Fibroblast of mammary gland (primary cell): ENCODE results near the gene MTHFS.
A peak's percentile ranks its signal among the peaks of the same experiment; 100 is the strongest.
"Not testable (repeated sequence)": the region's sequence is repeated elsewhere in the genome, so short reads cannot be mapped to it uniquely, and the experiment has no call there.

Experiments
- DNase-seq: peaks from one replicate; pipeline ENCODE4 v3.0.0-alpha.2; 2010; ENCODE audit warnings: low read depth
- H3K4me3 ChIP-seq: 2 replicates; pipeline ENCODE4 v1.5.1; 2011; ENCODE audit warnings: low read depth, mild to moderate bottlenecking, low read length, moderate library complexity; ENCODE audit not compliant: control insufficient read depth
- TF ChIP-seq, protein P1 (sequence below): conservative IDR thresholded peaks from 2 replicates; pipeline ENCODE4 v1.5.1; 2011; ENCODE audit warnings: low read depth, low read length, inconsistent platforms; ENCODE audit not compliant: control insufficient read depth, insufficient read depth

The MTHFS gene

DNA sequence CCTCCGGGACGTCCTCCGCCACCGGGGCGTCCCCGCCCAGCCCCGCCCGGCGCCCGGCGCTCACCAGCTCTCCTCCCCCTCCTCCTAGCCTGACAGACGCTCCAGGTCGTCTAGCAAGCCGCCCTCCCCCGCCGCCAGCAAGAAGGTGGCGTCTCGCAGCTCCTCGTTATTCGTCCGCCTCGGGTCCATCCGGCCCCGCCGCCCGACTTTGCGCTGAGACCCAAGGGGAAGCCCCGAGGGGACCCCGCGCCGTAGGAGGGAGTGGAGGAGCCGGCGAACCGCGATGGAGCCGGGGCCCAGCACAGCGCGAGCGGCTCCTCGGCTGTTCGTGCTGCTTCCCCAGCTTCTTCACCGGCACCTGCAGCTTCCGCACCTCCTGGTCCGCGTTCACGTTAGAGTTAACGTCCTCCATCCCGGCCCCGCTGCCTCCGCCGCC, 26.3 kb upstream of the MTHFS start:
- H3K4me3 ChIP-seq = peak overlapping the region; percentile 84
- TF ChIP-seq, protein P1, sequence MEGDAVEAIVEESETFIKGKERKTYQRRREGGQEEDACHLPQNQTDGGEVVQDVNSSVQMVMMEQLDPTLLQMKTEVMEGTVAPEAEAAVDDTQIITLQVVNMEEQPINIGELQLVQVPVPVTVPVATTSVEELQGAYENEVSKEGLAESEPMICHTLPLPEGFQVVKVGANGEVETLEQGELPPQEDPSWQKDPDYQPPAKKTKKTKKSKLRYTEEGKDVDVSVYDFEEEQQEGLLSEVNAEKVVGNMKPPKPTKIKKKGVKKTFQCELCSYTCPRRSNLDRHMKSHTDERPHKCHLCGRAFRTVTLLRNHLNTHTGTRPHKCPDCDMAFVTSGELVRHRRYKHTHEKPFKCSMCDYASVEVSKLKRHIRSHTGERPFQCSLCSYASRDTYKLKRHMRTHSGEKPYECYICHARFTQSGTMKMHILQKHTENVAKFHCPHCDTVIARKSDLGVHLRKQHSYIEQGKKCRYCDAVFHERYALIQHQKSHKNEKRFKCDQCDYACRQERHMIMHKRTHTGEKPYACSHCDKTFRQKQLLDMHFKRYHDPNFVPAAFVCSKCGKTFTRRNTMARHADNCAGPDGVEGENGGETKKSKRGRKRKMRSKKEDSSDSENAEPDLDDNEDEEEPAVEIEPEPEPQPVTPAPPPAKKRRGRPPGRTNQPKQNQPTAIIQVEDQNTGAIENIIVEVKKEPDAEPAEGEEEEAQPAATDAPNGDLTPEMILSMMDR = no peak
- peak; percentile 30 for DNase-seq

DNA sequence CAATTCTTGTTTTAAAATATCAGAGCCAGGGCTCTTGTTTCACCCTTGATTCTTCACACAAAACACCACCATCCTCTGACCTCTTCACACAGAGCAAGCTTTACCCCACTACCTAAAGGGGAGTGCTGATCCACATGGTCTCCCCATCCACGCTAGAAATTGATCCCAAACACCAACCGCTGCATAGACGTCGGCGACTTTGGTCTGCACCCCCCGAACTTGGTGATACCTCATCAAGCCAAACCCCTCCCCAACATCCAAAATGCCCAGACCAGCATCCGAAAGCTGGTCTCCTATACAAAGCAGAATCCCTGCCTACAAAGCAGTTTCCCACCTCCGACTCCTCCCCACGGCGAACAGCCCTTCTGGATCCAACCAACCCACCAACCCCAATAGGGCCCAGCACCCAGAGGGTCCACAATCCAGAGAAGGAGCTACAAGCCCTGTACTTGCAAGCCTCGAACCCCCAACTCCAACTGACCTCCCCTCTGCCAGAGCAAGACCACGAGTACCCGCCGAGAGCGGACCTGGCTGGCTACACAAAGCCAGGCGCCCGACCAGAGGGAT, 25.8 kb upstream of the MTHFS start:
- DNase-seq = no peak
- H3K4me3 ChIP-seq = peak overlapping the region; percentile 84
- TF ChIP-seq, protein P1 = no peak

DNA sequence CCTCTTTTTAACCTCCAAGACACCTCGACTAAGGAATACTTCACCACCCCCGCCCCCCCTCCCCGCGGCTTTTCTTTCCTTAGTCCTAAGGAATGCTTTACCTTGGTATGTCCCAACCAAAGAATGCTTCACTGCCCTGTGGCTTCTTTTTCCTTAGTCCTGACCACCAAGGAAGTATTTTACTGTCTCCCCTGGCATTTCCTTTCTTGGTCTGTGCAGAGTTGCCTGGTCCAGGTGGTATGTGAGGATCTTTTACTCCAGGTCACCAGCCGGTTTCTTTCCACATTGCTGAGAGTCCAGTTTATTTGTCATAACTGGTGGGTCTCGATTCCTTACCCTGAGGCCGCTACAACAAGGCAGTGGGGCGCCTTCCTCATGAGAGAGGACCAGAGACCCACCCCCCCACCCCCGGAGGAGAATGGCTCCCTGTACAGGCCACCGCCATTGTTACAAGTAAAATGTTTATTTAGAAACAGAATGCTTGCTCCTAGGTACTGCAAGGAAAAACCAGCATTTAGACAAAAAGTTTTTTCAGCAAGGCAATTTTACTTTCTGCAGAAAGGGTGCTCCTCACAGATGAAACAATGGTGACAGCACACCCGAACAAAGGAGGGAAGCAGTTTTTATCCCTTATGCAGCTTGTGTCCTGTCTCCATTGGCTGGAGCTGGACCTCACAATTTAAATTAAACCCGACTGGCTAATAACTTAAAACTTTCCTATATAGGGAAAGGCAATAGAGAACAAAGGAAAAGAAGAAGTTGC, 23.1 kb upstream of the MTHFS start:
- H3K4me3 ChIP-seq = no peak overlapping the region
- DNase-seq = no peak
- TF ChIP-seq, protein P1 = no peak

DNA sequence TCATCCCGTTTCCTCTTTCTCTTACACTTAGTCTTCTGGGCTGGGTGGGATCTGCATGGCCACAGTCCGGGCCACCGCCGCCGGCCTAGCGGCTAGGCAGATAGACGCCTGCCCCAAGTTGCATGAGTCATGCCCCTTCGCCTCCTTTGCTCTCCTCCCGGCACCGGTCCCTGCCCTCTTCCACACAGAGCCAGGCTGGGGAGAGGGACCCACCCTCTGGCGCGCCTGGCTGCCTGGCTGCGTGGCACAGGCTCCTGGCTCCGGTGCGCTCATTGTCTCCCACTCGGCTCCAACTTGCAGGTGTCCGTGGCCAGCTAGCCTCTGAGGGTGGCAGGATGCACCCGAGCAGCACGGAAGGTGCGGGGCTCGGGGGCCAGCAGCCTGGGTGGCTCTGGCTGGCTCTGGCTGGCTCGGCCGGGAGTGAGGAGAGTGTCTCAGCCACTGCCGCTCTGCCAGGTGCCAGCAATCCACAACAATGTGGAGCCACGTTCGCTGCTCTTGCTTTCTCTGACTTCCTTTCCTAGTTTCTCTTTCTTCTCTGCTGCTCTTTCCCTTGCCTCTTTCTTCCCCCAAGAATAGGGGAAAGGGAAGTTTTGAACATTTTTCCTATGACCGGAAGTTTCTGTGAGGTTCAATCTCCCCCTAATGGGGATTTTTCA, 22.4 kb upstream of the MTHFS start:
- DNase-seq = no peak
- TF ChIP-seq, protein P1 = no peak
- no peak overlapping the region for H3K4me3 ChIP-seq

DNA sequence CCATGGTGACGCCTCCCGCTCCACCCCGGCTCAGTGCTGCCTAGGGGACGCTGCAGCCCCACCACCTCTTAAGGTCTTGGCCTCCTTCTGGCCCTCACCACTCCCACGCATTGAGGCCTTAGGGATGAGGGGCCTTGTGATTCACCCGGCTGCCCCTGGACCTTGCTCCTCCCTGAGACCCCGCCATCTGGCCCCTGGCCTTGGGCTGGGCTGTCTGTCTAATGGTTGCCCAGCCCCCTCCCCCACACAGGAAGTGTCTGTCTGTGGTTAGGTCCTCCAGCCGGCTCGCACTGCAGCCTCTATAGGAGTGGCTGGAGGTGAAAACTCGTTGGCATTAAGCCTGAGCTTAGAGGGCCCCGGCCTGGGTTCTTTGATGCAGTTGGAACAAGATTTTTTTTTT, 21.5 kb upstream of the MTHFS start:
- no peak for DNase-seq
- TF ChIP-seq, protein P1 = no peak
- H3K4me3 ChIP-seq = no peak overlapping the region

DNA sequence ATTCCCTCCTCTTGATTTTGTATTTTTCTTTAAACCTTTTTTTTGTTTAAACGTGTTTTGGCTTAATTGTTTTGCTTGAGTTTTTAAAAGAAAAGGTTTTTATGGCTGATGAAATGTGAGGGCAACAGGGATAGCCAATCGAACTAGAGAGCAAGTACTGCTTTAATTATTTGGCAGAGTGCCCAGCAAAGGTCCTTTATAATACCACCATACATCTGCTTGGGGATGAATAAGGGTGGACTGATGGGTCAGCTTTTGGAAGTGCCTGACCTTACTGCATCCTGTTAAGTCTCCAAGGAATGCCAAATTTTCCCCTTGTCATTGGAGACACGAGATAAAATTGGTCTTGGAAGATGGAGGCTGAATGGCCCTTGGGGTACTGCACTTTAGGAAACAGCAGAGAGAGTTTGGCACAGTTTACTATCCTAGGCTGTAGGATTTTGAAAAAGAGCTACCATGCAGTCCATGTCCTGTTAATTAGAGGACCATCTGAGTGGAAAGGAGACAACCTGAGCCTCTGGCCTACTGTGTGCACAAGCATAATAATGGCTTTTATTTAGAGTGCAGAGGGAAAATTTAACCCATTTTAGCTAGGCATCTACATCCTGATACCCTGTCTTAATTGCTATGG, 19.8 kb upstream of the MTHFS start:
- TF ChIP-seq, protein P1 = no peak
- no peak overlapping the region for H3K4me3 ChIP-seq
- DNase-seq = no peak

DNA sequence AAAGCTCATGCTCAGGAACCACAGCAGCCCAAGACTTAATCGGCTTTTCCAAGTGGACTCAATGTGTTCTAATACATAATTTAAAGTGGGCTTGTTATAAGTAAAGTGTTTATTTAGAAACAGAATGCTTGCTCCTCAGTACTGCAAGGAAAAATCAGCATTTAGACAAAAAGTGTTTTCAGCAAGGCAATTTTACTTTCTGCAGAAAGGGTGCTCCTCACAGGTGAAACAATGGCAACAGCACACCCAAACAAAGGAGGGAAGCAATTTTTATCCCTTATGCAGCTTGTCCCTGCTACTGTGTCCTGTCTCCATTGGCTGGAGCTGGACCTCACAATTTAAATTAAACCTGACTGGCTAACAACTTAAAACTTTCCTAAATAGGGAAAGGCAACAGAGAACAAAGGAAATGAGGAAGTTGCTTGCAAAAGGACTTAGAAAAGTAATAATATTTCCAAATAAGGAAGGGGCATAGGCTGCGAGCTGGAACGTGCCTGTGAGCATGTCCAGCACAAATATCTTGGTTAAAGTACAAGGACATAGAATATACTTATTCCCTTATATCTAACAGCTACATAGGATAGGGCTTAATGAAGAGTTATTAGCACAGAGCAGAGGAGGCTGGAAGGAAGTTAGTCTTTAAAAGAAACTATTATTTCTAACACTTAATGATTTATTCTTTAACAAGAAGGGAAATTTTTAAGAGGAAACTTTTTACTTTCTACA, 19.1 kb upstream of the MTHFS start:
- H3K4me3 ChIP-seq, DNase-seq: not testable (repeated sequence)
